GM18907 (cell line): Measurements from ENCODE around the gene DUSP8.
"Not testable (repeated sequence)": the region's sequence is repeated elsewhere in the genome, so short reads cannot be mapped to it uniquely, and the experiment has no call there.

ENCODE experiments used
- ATAC-seq: cut with Tn5 transposase; IDR thresholded peaks from one replicate; pipeline ENCODE4 v1.9.1; 2021; ENCODE audit warnings: mild to moderate bottlenecking, moderate library complexity; ENCODE audit not compliant: unreplicated experiment

Gene DUSP8

GRCh38 chr11:1516273-1517067 lies 55.6 kb downstream of the DUSP8 start:
- ATAC-seq, result no peak

GRCh38 chr11:1515082-1516060 lies 56.7 kb downstream of the DUSP8 start:
- ATAC-seq, result no peak

- ATAC-seq, result no peak
Observed at GRCh38 chr11:1514336-1515061, 57.6 kb downstream of the DUSP8 start.

GRCh38 chr11:1513326-1514296 lies 58.5 kb downstream of the DUSP8 start:
- ATAC-seq, result no peak

GRCh38 chr11:1512531-1513258 lies 59.4 kb downstream of the DUSP8 start:
- not testable (repeated sequence) for ATAC-seq

- ATAC-seq, result no peak
Observed at GRCh38 chr11:1511937-1512496, 60.1 kb downstream of the DUSP8 start.

- ATAC-seq, result no peak
Observed at GRCh38 chr11:1510928-1511327, 61.1 kb downstream of the DUSP8 start.

GRCh38 chr11:1510351-1510750 lies 61.7 kb downstream of the DUSP8 start:
- ATAC-seq, result not testable (repeated sequence)

GRCh38 chr11:1509626-1510255 lies 62.3 kb downstream of the DUSP8 start:
- no peak for ATAC-seq

GRCh38 chr11:1508986-1509385 lies 63.1 kb downstream of the DUSP8 start:
- no peak for ATAC-seq

GRCh38 chr11:1508491-1508891 lies 63.6 kb downstream of the DUSP8 start:
- no peak for ATAC-seq

- ATAC-seq, result no peak
Observed at GRCh38 chr11:1507381-1508140, 64.5 kb downstream of the DUSP8 start.

GRCh38 chr11:1506981-1507380 lies 65.1 kb downstream of the DUSP8 start:
- no peak for ATAC-seq

- ATAC-seq, result no peak
Observed at GRCh38 chr11:1505480-1505879, 66.6 kb downstream of the DUSP8 start.

GRCh38 chr11:1504581-1505290 lies 67.3 kb downstream of the DUSP8 start:
- ATAC-seq, result no peak

- ATAC-seq, result no peak
Observed at GRCh38 chr11:1504138-1504537, 67.9 kb downstream of the DUSP8 start.
